Measurements from ENCODE around the gene NIPAL3. TPM values are rescaled to one million over a fixed set of nuclear protein-coding genes. Genes with fewer than 3 reads are reported as not detected.

NIPAL3 gene
- total and polyA plus RNA-seq, 2 donors (not counting 3 experiments of a cell fraction or from before 2014, with no cell fraction given), result 15.5 to 16.0 TPM

DNA sequence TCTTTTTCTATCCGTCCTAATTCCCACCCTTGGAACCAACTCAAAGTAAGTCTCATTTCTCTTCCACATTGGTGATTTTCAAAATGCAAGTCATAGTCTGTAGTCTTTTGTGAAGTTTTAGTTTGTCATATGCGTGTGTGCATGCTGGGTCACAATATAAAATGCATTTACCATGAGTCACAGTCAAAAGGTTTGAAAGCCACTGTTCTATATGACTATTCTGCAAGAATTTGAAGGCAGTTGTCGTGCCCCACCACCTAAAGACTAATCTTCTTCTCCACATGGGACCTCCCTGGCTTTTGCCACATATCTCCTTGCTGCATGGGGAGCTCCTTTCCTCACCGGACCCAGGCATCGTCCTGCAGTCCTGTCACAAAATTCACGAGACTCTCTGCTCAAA is 3.6 kb upstream of the NIPAL3 start:
- no peak for TF ChIP-seq GATA2 (IDR thresholded peaks at IDR 0.05; ENCODE audit: insufficient read depth, insufficient read length, low read depth, low read length)
- TF ChIP-seq FOS (IDR thresholded peaks at IDR 0.05; ENCODE audit: borderline replicate concordance, insufficient read depth, low read length), result peak; percentile 30
- H3K9ac ChIP-seq (replicated peaks; ENCODE audit: extremely low read depth, insufficient read depth, low read length), result no peak overlapping the region
- DNase-seq (ENCODE audit: low read depth, low spot score) (no peak), FAIRE-seq (no peak)
- intact Hi-C loops (cut with micrococcal nuclease), result loop anchor here (2.0 kb wide), 1 partner anchor 231 kb away; the partner anchor contains the start of gene SRRM1
- no peaks in the 10 kb centered on the region for H3K9me3 ChIP-seq (replicated peaks; ENCODE audit: control insufficient read depth, insufficient read depth, low read length)
- H3K4me1 ChIP-seq (ENCODE audit: control insufficient read depth, extremely low read depth, insufficient read depth, low read length), result peaks cover 27% of the 10 kb centered on the region
- no peaks in the 10 kb centered on the region for H3K27me3 ChIP-seq (ENCODE audit: control insufficient read depth in 2 of 2, insufficient read depth in 2 of 2, low read length in 2 of 2)
- ChIA-PET POLR2A (interaction anchor here (0.6 kb wide), 1 partner anchor 213 kb away, joined by 3 read pairs; no protein-coding TSS in a partner anchor), CTCF (interaction anchor here (1.8 to 10.3 kb wide), 3 partner anchors 18 to 213 kb away, joined by 8 to 134 read pairs (median 10); no protein-coding TSS in a partner anchor)
- dilution Hi-C loops (cut with MboI; ENCODE audit: extremely low pct_ligation_motif_present, low sequenced_read_pairs), result no loop called here
- no peak overlapping the region for H2AFZ ChIP-seq (ENCODE audit: low read depth, low read length)
- BruUV-seq (replicated peaks), result no TSS peak
- no peaks in the 10 kb centered on the region for H3K36me3 ChIP-seq (ENCODE audit: control insufficient read depth in 2 of 2, extremely low read depth in 1 of 2, insufficient read depth in 2 of 2, low read length in 2 of 2)
- H3K4me3 ChIP-seq (replicated peaks in 1 of 3; ENCODE audit: insufficient read depth in 1 of 3, low read depth in 1 of 3, low read length in 3 of 3), result no peak overlapping the region
- peak overlapping the region; percentile 23 for H3K4me2 ChIP-seq (ENCODE audit: insufficient read depth, low read length)
- no peaks in the 10 kb centered on the region for H4K20me1 ChIP-seq (replicated peaks; ENCODE audit: control insufficient read depth, extremely low read depth, insufficient read depth, low read length)
- H3K27ac ChIP-seq (ENCODE audit: insufficient read depth, low read depth, low read length), result peak overlapping the region; percentile 3
- H3K79me2 ChIP-seq (ENCODE audit: control insufficient read depth, insufficient read depth, low read length), result no peaks in the 10 kb centered on the region
- no peaks in the 10 kb centered on the region for H3K9me1 ChIP-seq (replicated peaks; ENCODE audit: control insufficient read depth, extremely low read depth, insufficient read depth, low read length)

DNA sequence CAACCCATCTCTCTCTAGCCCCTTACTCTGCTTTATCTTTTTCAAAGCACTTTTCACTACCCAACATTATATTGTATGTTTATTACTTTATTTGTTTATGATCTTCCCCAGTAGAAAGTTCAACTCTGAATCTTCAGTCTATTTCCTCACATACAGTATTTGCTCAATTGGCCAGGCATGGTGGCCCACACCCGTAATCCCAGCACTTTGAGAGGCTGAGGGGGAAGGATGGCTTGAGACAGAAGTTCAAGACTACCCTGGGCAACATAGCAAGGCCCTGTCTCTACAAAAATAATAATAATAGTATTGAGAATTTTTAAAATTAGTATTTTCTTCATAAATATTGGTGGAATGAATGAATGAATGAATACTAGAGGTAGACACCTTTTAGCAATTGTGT is 3.2 kb upstream of the NIPAL3 start:
- BruUV-seq (replicated peaks), result no TSS peak
- H4K20me1 ChIP-seq (replicated peaks; ENCODE audit: control insufficient read depth, extremely low read depth, insufficient read depth, low read length), result no peaks in the 10 kb centered on the region
- TF ChIP-seq, protein P1, sequence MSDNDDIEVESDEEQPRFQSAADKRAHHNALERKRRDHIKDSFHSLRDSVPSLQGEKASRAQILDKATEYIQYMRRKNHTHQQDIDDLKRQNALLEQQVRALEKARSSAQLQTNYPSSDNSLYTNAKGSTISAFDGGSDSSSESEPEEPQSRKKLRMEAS (IDR thresholded peaks at IDR 0.05; ENCODE audit: insufficient read depth, insufficient read length), result no peak
- no peak for TF ChIP-seq JUN (IDR thresholded peaks at IDR 0.05; ENCODE audit: borderline replicate concordance, insufficient read depth, insufficient read length, low read depth)
- TF ChIP-seq POLR2A (IDR thresholded peaks at IDR 0.05; ENCODE audit: low read depth, low read length), result no peak
- no peak for TF ChIP-seq FOS (IDR thresholded peaks at IDR 0.05; ENCODE audit: borderline replicate concordance, insufficient read depth, low read length)
- TF ChIP-seq EZH2 (IDR thresholded peaks at IDR 0.05; ENCODE audit: borderline replicate concordance, low read depth, low read length, severe bottlenecking), result no peak
- TF ChIP-seq, protein P2, sequence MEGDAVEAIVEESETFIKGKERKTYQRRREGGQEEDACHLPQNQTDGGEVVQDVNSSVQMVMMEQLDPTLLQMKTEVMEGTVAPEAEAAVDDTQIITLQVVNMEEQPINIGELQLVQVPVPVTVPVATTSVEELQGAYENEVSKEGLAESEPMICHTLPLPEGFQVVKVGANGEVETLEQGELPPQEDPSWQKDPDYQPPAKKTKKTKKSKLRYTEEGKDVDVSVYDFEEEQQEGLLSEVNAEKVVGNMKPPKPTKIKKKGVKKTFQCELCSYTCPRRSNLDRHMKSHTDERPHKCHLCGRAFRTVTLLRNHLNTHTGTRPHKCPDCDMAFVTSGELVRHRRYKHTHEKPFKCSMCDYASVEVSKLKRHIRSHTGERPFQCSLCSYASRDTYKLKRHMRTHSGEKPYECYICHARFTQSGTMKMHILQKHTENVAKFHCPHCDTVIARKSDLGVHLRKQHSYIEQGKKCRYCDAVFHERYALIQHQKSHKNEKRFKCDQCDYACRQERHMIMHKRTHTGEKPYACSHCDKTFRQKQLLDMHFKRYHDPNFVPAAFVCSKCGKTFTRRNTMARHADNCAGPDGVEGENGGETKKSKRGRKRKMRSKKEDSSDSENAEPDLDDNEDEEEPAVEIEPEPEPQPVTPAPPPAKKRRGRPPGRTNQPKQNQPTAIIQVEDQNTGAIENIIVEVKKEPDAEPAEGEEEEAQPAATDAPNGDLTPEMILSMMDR (IDR thresholded peaks at IDR 0.05; ENCODE audit: extremely low read depth in 1 of 2, insufficient read depth in 1 of 2, low read depth in 1 of 2, low read length in 2 of 2), result no peak
- TF ChIP-seq POLR2AphosphoS5 (IDR thresholded peaks at IDR 0.05; ENCODE audit: insufficient read depth, low read depth, low read length), result no peak
- TF ChIP-seq MYC (IDR thresholded peaks at IDR 0.05; ENCODE audit: low read depth, low read length), result no peak
- DNase-seq (ENCODE audit: low read depth, low spot score) (no peak), FAIRE-seq (no peak)
- CTCF ChIA-PET, result interaction anchor here (1.1 to 10.3 kb wide), 5 partner anchors 12 to 214 kb away, joined by 3 to 134 read pairs (median 8); no protein-coding TSS in a partner anchor
- H3K27ac ChIP-seq (ENCODE audit: insufficient read depth, low read depth, low read length), result no peak overlapping the region
- no peaks in the 10 kb centered on the region for H3K27me3 ChIP-seq (ENCODE audit: control insufficient read depth in 2 of 2, insufficient read depth in 2 of 2, low read length in 2 of 2)
- H3K9me3 ChIP-seq (replicated peaks; ENCODE audit: control insufficient read depth, insufficient read depth, low read length), result no peaks in the 10 kb centered on the region
- intact Hi-C loops (cut with micrococcal nuclease) (loop anchor here (2.0 kb wide), 1 partner anchor 230 kb away; the partner anchor contains the start of gene SRRM1), dilution Hi-C loops (cut with MboI; ENCODE audit: extremely low pct_ligation_motif_present, low sequenced_read_pairs) (no loop called here)
- H3K9ac ChIP-seq (replicated peaks; ENCODE audit: extremely low read depth, insufficient read depth, low read length), result no peak overlapping the region
- POLR2A ChIA-PET, result no interaction called here
- H3K9me1 ChIP-seq (replicated peaks; ENCODE audit: control insufficient read depth, extremely low read depth, insufficient read depth, low read length), result no peaks in the 10 kb centered on the region
- no peak overlapping the region for H2AFZ ChIP-seq (ENCODE audit: low read depth, low read length)
- H3K4me1 ChIP-seq (ENCODE audit: control insufficient read depth, extremely low read depth, insufficient read depth, low read length), result peaks cover 27% of the 10 kb centered on the region
- H3K79me2 ChIP-seq (ENCODE audit: control insufficient read depth, insufficient read depth, low read length), result no peaks in the 10 kb centered on the region
- peak overlapping the region; percentile 82 for H3K4me2 ChIP-seq (ENCODE audit: insufficient read depth, low read length)
- H3K4me3 ChIP-seq (replicated peaks in 1 of 3; ENCODE audit: insufficient read depth in 1 of 3, low read depth in 1 of 3, low read length in 3 of 3), result no peak overlapping the region
- H3K36me3 ChIP-seq (ENCODE audit: control insufficient read depth in 2 of 2, extremely low read depth in 1 of 2, insufficient read depth in 2 of 2, low read length in 2 of 2), result no peaks in the 10 kb centered on the region
